HG03460 (cell line): Measurements from ENCODE around the gene PI16.
"Not testable (repeated sequence)": the region's sequence is repeated elsewhere in the genome, so short reads cannot be mapped to it uniquely, and the experiment has no call there.

Experiments used
- ATAC-seq: cut with Tn5 transposase; IDR thresholded peaks from one replicate; pipeline ENCODE4 v1.9.1; 2021; ENCODE audit not compliant: unreplicated experiment

Gene PI16

DNA sequence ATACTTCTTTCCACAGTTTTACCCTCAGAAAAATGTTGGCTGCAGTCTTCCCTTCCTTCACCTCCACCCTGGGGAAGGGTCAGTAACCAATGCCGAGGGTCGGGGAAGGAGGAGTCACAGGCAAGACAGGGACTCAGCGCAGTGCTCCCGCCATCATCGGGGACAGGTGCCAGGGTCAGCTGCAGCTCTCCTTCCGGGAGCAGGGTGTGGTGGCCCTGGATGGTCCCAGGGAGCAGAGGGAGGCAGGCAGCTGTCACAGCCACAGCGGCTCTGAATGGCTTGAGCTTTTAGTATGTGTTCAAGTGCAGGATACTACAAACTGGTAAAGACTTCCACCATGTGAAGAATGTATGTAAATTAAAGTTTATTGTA lies 26.0 kb upstream of the PI16 start:
- ATAC-seq, result no peak

DNA sequence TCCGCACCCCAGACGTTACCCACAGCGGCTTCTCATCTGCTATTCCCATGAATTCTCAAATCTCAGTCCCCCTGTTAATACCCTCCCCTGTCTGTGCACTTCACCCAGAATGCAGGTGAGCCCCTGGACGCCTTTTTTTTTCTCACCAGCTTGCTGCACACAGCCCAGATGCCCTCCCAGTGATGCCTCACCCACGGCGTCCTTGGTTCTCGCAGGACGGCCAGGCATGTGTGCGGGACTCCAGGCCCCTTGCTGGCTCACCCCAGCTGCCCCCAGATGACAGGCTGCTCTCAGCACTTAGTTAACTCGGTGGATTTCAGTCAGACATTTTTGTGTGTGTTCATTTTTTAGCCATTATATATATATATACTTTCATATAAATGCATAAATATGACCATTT lies 25.4 kb upstream of the PI16 start:
- no peak for ATAC-seq

GRCh38 chr6:36929607-36930006 lies 24.9 kb upstream of the PI16 start:
- ATAC-seq, result no peak

DNA sequence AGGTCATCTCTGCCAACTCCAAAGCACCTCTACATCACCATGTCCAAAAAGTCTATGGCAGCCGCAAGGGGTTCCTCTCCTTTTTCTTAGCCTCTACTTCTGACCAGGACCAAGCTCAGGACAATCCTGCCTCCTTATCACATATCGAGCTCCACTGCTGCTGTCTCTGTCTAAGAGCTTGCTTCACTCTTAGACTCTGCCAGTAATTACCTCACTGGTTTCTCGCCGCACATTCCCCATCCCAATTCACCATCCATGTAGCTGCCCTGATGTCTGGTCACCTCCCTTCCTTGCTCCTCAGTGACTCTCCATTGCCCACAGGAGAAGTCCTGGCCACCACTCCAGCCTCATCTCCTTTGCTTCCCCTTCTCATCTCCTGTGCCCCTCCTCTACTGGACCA lies 24.1 kb upstream of the PI16 start:
- no peak for ATAC-seq

DNA sequence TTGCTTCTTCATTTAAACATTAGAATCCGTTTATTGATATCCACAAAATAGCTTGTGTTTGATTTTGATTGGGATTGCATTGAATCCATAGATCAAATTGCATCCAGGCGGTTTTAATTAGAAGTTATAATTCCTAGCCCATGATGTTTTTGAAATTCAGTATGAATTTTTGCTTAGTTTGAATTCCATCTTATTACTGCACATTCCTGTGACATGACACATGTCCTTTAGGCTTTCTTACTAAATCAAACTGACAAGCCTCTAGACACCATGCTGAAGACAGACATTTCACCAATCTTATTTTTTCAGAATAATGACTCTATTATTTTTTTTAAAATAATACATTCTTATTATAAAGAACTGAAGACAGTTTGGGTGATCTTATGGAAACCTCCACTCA lies 21.4 kb upstream of the PI16 start:
- ATAC-seq, result no peak

GRCh38 chr6:36933519-36933918 lies 21.0 kb upstream of the PI16 start:
- ATAC-seq, result no peak

GRCh38 chr6:36934901-36935300 lies 19.6 kb upstream of the PI16 start:
- no peak for ATAC-seq

- no peak for ATAC-seq
These were observed 17.7 kb upstream of the PI16 start for GRCh38 chr6:36936824-36937223.

- no peak for ATAC-seq
These were observed 16.6 kb upstream of the PI16 start for GRCh38 chr6:36937896-36938295.

DNA sequence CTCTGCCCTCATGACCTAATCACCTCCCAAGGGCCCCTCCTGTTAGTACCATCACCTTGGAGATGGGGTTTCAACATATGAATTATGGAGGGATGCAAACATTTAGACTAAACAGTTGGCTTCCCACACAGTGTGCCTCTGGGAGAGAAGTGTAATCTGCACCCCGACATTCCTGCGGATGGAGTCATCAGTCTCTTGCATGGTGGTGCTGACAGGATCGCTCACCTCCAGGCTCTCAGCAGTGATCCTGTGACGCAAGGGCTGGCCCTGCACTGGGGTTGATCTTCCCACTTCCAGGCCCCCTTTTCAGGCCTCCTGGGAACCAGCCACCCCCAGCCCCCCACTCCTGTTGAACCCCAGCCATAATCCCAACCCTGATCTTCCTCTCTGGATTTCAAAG lies 16.0 kb upstream of the PI16 start:
- ATAC-seq, result no peak

GRCh38 chr6:36939005-36939404 lies 15.5 kb upstream of the PI16 start:
- ATAC-seq, result not testable (repeated sequence)

DNA sequence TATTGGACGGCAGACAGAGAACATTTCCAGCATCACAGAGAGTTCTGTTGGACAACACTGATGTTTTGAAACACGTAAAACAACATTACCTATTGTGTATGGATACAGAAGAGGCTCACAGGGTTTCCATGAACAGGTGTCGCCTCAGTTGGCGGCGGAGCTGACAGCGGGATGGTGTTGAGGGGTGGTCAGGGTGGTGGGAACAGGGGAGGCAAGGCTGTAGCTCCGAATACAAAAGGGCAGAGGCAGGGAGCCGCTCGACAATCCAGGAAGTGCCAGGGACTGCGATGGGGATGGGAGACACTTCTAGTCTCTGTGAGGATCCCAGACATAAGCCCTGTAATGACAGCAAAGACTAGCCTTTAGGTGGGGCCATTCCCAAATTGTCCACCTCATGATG lies 14.5 kb upstream of the PI16 start:
- ATAC-seq, result no peak

DNA sequence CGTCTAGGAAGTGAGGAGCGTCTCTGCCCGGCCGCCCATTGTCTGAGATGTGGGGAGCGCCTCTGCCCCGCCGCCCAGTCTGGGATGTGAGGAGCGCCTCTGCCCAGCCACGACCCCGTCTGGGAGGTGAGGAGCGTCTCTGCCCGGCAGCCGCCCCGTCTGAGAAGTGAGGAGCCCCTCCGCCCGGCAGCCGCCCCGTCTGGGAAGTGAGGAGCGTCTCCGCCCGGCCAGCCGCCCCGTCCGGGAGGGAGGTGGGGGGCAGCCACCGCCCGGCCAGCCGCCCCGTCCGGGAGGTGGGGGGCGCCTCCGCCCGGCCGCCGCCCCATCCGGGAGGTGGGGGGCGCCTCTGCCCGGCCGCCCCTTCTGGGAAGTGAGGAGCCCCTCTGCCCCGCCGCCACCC lies 13.0 kb upstream of the PI16 start:
- not testable (repeated sequence) for ATAC-seq

- ATAC-seq, result not testable (repeated sequence)
These were observed 12.2 kb upstream of the PI16 start for GRCh38 chr6:36942329-36942728.

GRCh38 chr6:36944650-36945049 lies 9.9 kb upstream of the PI16 start:
- ATAC-seq, result no peak

GRCh38 chr6:36945301-36945700 lies 9.2 kb upstream of the PI16 start:
- no peak for ATAC-seq

DNA sequence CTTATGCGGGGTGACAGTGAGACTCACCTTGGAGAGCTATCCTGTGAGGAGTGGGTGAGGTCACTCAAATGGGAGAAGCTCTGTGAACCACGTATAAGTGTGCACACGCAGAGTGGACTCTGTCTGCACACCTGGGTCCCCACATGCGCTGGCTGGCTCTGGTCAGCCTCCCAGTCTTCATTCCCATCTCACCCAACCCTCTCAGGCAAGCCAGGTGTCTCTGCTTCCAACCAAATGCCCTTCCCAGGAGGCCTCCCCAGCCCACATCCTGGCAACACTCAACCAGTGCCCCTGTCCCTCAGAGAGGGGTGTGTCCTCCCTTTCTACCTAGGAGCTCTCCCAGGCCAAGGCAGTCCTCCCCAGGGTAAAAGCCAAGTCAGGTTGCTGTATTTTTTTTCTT lies 8.0 kb upstream of the PI16 start:
- ATAC-seq, result no peak

GRCh38 chr6:36947570-36948351 lies 6.8 kb upstream of the PI16 start:
- no peak for ATAC-seq

- ATAC-seq, result not testable (repeated sequence)
These were observed 5.5 kb upstream of the PI16 start for GRCh38 chr6:36949076-36949475.

DNA sequence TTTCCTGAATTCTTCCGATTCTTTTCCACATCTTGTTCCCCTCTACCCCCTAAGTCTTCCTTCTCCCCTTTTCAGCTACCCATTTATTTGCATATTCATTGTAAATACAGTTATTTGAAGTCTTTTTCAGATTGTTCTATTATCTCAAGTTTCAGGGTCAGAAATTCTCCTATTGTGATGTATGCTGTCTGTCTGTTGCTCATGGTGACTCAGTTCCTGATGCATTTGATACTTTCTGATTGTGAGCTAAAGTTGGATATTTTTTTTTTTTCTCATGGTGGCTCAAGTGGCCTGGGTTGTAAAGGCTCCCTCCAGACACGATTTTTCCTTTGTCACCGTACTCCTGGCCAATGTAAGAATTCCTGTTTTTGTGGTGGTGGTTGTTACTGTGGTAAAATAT lies 4.9 kb upstream of the PI16 start:
- no peak for ATAC-seq

DNA sequence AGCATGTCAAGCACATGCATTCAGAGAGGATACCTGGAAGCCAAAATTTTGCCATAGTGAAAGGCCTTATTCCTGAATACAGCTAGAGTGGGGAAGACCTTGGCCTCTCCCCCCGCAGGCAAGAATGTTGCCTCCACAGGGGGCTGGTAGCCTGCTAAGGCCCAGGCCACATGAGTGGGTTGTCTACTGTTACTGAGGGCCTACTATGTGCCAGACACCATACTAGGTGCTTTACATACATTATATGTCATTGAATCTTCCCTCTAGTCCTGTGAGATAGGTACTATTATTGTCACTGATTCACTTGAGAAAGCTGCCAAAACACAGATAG lies 642 bp upstream of the PI16 start:
- ATAC-seq, result no peak

GRCh38 chr6:36955136-36955535 lies 598 bp downstream of the PI16 start:
- ATAC-seq, result no peak

DNA sequence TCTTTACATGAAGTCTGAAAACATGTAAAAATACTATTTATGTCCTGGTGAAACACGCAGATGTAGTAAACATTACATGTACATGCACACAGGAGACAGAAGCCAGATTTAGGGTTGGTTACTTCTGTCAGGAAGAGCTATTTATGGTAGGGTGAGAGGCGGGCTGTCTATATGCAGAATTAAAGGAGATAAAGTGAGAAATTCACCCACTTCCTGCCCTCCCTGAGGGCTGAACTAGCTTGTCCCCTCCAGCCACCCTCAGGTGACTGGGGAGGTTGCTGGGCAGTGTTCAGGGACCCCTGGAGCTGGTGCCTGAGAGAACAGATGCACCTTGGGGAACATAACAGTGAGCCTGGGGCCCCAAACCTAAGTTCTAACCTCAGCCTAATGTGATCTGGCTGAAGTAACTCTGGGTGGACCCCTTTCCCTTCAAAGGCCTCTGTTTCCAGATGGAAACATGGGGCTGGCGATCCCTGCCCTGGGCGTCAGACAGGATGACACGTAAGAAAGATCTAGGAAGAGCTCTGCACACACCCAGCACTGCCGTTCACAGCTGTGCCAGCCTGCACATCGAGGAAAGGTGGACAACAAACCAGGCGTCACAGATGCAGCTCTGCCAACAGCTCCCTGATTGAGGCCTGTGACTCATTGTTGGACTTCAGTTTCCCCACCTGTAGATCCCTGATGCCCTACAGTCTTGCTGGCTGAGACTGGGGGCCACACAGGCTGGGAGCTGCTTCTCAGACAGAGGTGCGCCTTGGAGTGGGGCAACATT lies 1.3 kb downstream of the PI16 start:
- no peak for ATAC-seq
